Right ventricle myocardium superior (tissue), 1 donor: ENCODE data around the gene LPAR3. TPM values are rescaled to one million over a fixed set of nuclear protein-coding genes. Genes with fewer than 3 reads are reported as not detected.

Experiments used
- ATAC-seq: fragments of 200-7000 bp; cut with Tn5 transposase; one replicate; pipeline ENCODE4 v1.9.1; 2020; ENCODE audit warnings: mild to moderate bottlenecking; ENCODE audit not compliant: poor library complexity
- DNase-seq: peaks from one replicate; pipeline ENCODE4 v3.0.0-alpha.2; 2020
- intact Hi-C: fragments of 100-400 bp; cut with DNase I; formaldehyde crosslinking; loops from one replicate; pipeline ENCODE4 v1.11.2; 2022
- total RNA-seq: library from RNA; stranded (reverse); fragmentation: NEBNext Ultra II Directional; extraction: Animal tissue kit (Norgen Biotek cat#: 25700); gene quantifications from one replicate; pipeline ENCODE4 v1.2.1, GENCODE V29; 2021
- donor health status: DM: no; HTN: yes; CAD: no; lungs with severe emphysema.

LPAR3 gene
- total RNA-seq, 1 donor from 2014 or later, result 16.9 TPM

GRCh38 chr1:84769636-84770035 lies 123.4 kb downstream of the LPAR3 start:
- no peak for DNase-seq
- intact Hi-C loops, result loop anchor here (10.0 kb wide), 1 partner anchor 165 kb away; no protein-coding TSS in a partner anchor
- ATAC-seq, result no peak

- DNase-seq (no peak), ATAC-seq (no peak)
- intact Hi-C loops, result no loop called here
These were observed 124.4 kb downstream of the LPAR3 start for GRCh38 chr1:84768634-84769033.

GRCh38 chr1:84763912-84764680 lies 128.9 kb downstream of the LPAR3 start:
- DNase-seq (no peak), ATAC-seq (no peak)
- intact Hi-C loops, result no loop called here

GRCh38 chr1:84762664-84763063 lies 130.3 kb downstream of the LPAR3 start:
- ATAC-seq (no peak), DNase-seq (no peak)
- intact Hi-C loops, result no loop called here

Other genes with a start within 250 kb of the LPAR3 start
- gene SSX2IP, start 202.7 kb downstream of the LPAR3 start, total RNA-seq, result 10.0 TPM
- 0.27 TPM for gene MCOLN2, start 103.9 kb upstream of the LPAR3 start, total RNA-seq
- 1.7 TPM for gene MCOLN3, start 155.3 kb upstream of the LPAR3 start, total RNA-seq